ENCODE data around the gene HOXD9. TPM values are rescaled to one million over a fixed set of nuclear protein-coding genes. Genes with fewer than 3 reads are reported as not detected.
A peak's percentile ranks its signal among the peaks of the same experiment; 100 is the strongest.

HOXD9 gene
- polyA plus RNA-seq, 1 donor: 0.88 TPM

- H3K27me3 ChIP-seq (ENCODE audit: control insufficient read depth, insufficient read depth, low read length): peaks cover 93% of the 10 kb centered on the region
- DNase-seq: no peak
- H3K36me3 ChIP-seq (ENCODE audit: control insufficient read depth, insufficient read depth, low read length): no peaks in the 10 kb centered on the region
- peaks cover 4% of the 10 kb centered on the region for H3K4me1 ChIP-seq (ENCODE audit: control insufficient read depth, insufficient read depth, low read length)
- no CpG with 5 or more reads among the region's 86 CpGs for WGBS (ENCODE audit: insufficient coverage, low lambda C conversion rate)
- H3K4me3 ChIP-seq (ENCODE audit: low read length): no peak overlapping the region
- peaks cover 30% of the 10 kb centered on the region for H3K9me3 ChIP-seq (ENCODE audit: control insufficient read depth, low read depth, low read length)
- H3K27ac ChIP-seq (ENCODE audit: low read length): no peak overlapping the region
Measured at GRCh38 chr2:176079831-176080539, 42.5 kb upstream of the HOXD9 start.

- H3K4me3 ChIP-seq (ENCODE audit: low read length): no peak overlapping the region
- WGBS (ENCODE audit: insufficient coverage, low lambda C conversion rate): no CpG with 5 or more reads among the region's 68 CpGs
- H3K27me3 ChIP-seq (ENCODE audit: control insufficient read depth, insufficient read depth, low read length): peaks cover 93% of the 10 kb centered on the region
- peaks cover 4% of the 10 kb centered on the region for H3K4me1 ChIP-seq (ENCODE audit: control insufficient read depth, insufficient read depth, low read length)
- no peak overlapping the region for H3K27ac ChIP-seq (ENCODE audit: low read length)
- H3K9me3 ChIP-seq (ENCODE audit: control insufficient read depth, low read depth, low read length): peaks cover 33% of the 10 kb centered on the region
- DNase-seq: peak in 1 of 2 donors; percentile 51
- no peaks in the 10 kb centered on the region for H3K36me3 ChIP-seq (ENCODE audit: control insufficient read depth, insufficient read depth, low read length)
Measured at GRCh38 chr2:176080540-176081375, 41.8 kb upstream of the HOXD9 start.

- no peak for DNase-seq
- Histone ChIP-seq H3K36me3 (ENCODE audit: control insufficient read depth, insufficient read depth, low read length) (no peaks in the 10 kb centered on the region), H3K27me3 (ENCODE audit: control insufficient read depth, insufficient read depth, low read length) (peaks cover 93% of the 10 kb centered on the region), H3K4me3 (ENCODE audit: low read length) (no peak overlapping the region), H3K27ac (ENCODE audit: low read length) (no peak overlapping the region), H3K4me1 (ENCODE audit: control insufficient read depth, insufficient read depth, low read length) (peaks cover 7% of the 10 kb centered on the region), H3K9me3 (ENCODE audit: control insufficient read depth, low read depth, low read length) (peaks cover 37% of the 10 kb centered on the region)
- 0% methylated on average over 3 of the region's 17 CpGs for WGBS (ENCODE audit: insufficient coverage, low lambda C conversion rate)
Measured at GRCh38 chr2:176081376-176081836, 41.1 kb upstream of the HOXD9 start.

GRCh38 chr2:176081837-176082524 is 40.5 kb upstream of the HOXD9 start:
- no peak overlapping the region for H3K27ac ChIP-seq (ENCODE audit: low read length)
- peak in 1 of 2 donors; percentile 42 for DNase-seq
- peaks cover 92% of the 10 kb centered on the region for H3K27me3 ChIP-seq (ENCODE audit: control insufficient read depth, insufficient read depth, low read length)
- no CpG with 5 or more reads among the region's 62 CpGs for WGBS (ENCODE audit: insufficient coverage, low lambda C conversion rate)
- no peaks in the 10 kb centered on the region for H3K36me3 ChIP-seq (ENCODE audit: control insufficient read depth, insufficient read depth, low read length)
- no peak overlapping the region for H3K4me3 ChIP-seq (ENCODE audit: low read length)
- H3K9me3 ChIP-seq (ENCODE audit: control insufficient read depth, low read depth, low read length): peaks cover 37% of the 10 kb centered on the region
- H3K4me1 ChIP-seq (ENCODE audit: control insufficient read depth, insufficient read depth, low read length): peaks cover 7% of the 10 kb centered on the region

- no peak for DNase-seq
- H3K4me3 ChIP-seq (ENCODE audit: low read length): no peak overlapping the region
- H3K4me1 ChIP-seq (ENCODE audit: control insufficient read depth, insufficient read depth, low read length): peaks cover 7% of the 10 kb centered on the region
- H3K27ac ChIP-seq (ENCODE audit: low read length): no peak overlapping the region
- H3K27me3 ChIP-seq (ENCODE audit: control insufficient read depth, insufficient read depth, low read length): peaks cover 92% of the 10 kb centered on the region
- no peaks in the 10 kb centered on the region for H3K36me3 ChIP-seq (ENCODE audit: control insufficient read depth, insufficient read depth, low read length)
- 0% methylated on average over 2 of the region's 10 CpGs for WGBS (ENCODE audit: insufficient coverage, low lambda C conversion rate)
- peaks cover 37% of the 10 kb centered on the region for H3K9me3 ChIP-seq (ENCODE audit: control insufficient read depth, low read depth, low read length)
Measured at GRCh38 chr2:176082525-176082823, 40.0 kb upstream of the HOXD9 start.

- Histone ChIP-seq H3K27me3 (ENCODE audit: control insufficient read depth, insufficient read depth, low read length) (peaks cover 97% of the 10 kb centered on the region), H3K27ac (ENCODE audit: low read length) (no peak overlapping the region), H3K9me3 (ENCODE audit: control insufficient read depth, low read depth, low read length) (peaks cover 41% of the 10 kb centered on the region), H3K4me3 (ENCODE audit: low read length) (no peak overlapping the region), H3K4me1 (ENCODE audit: control insufficient read depth, insufficient read depth, low read length) (peaks cover 12% of the 10 kb centered on the region), H3K36me3 (ENCODE audit: control insufficient read depth, insufficient read depth, low read length) (no peaks in the 10 kb centered on the region)
- no CpG with 5 or more reads among the region's 66 CpGs for WGBS (ENCODE audit: insufficient coverage, low lambda C conversion rate)
- no peak for DNase-seq
Measured at GRCh38 chr2:176082824-176083751, 39.4 kb upstream of the HOXD9 start.

GRCh38 chr2:176083796-176084261 is 38.7 kb upstream of the HOXD9 start, which contains the start of gene EVX2:
Gene EVX2, minus strand, starts transcription at chr2:176083962. Its CDS starts 186 bp downstream, at chr2:176083776.
- H3K27ac ChIP-seq (ENCODE audit: low read length): no peak within 1 kb of the TSS
- H3K4me1 ChIP-seq (ENCODE audit: control insufficient read depth, insufficient read depth, low read length): peaks cover 13% of the 10 kb centered on the region
- WGBS (ENCODE audit: insufficient coverage, low lambda C conversion rate): no CpG with 5 or more reads among the region's 27 CpGs
- H3K36me3 ChIP-seq (ENCODE audit: control insufficient read depth, insufficient read depth, low read length): no peaks in the 10 kb centered on the region
- peaks cover 97% of the 10 kb centered on the region for H3K27me3 ChIP-seq (ENCODE audit: control insufficient read depth, insufficient read depth, low read length)
- DNase-seq: no peak
- no peak within 1 kb of the TSS for H3K4me3 ChIP-seq (ENCODE audit: low read length)
- H3K9me3 ChIP-seq (ENCODE audit: control insufficient read depth, low read depth, low read length): peaks cover 41% of the 10 kb centered on the region

GRCh38 chr2:176084611-176085119 is 37.9 kb upstream of the HOXD9 start:
- peaks cover 97% of the 10 kb centered on the region for H3K27me3 ChIP-seq (ENCODE audit: control insufficient read depth, insufficient read depth, low read length)
- H3K9me3 ChIP-seq (ENCODE audit: control insufficient read depth, low read depth, low read length): peaks cover 36% of the 10 kb centered on the region
- 18% methylated on average over 3 of the region's 26 CpGs for WGBS (ENCODE audit: insufficient coverage, low lambda C conversion rate)
- H3K27ac ChIP-seq (ENCODE audit: low read length): no peak overlapping the region
- peaks cover 10% of the 10 kb centered on the region for H3K4me1 ChIP-seq (ENCODE audit: control insufficient read depth, insufficient read depth, low read length)
- H3K4me3 ChIP-seq (ENCODE audit: low read length): no peak overlapping the region
- DNase-seq: no peak
- H3K36me3 ChIP-seq (ENCODE audit: control insufficient read depth, insufficient read depth, low read length): no peaks in the 10 kb centered on the region

GRCh38 chr2:176085120-176085788 is 37.3 kb upstream of the HOXD9 start:
- Histone ChIP-seq H3K27ac (ENCODE audit: low read length) (no peak overlapping the region), H3K4me3 (ENCODE audit: low read length) (no peak overlapping the region), H3K4me1 (ENCODE audit: control insufficient read depth, insufficient read depth, low read length) (peaks cover 9% of the 10 kb centered on the region), H3K36me3 (ENCODE audit: control insufficient read depth, insufficient read depth, low read length) (no peaks in the 10 kb centered on the region), H3K9me3 (ENCODE audit: control insufficient read depth, low read depth, low read length) (peaks cover 36% of the 10 kb centered on the region), H3K27me3 (ENCODE audit: control insufficient read depth, insufficient read depth, low read length) (peaks cover 99% of the 10 kb centered on the region)
- WGBS (ENCODE audit: insufficient coverage, low lambda C conversion rate): no CpG with 5 or more reads among the region's 40 CpGs
- DNase-seq: no peak

Measured in large intestine (tissue), 3 donors.